ENCODE data around the gene RGS9. TPM values are rescaled to one million over a fixed set of nuclear protein-coding genes. Genes with fewer than 3 reads are reported as not detected.

Gene RGS9
- total RNA-seq, 1 experiment from 2014 or later, result 8.6 TPM

DNA sequence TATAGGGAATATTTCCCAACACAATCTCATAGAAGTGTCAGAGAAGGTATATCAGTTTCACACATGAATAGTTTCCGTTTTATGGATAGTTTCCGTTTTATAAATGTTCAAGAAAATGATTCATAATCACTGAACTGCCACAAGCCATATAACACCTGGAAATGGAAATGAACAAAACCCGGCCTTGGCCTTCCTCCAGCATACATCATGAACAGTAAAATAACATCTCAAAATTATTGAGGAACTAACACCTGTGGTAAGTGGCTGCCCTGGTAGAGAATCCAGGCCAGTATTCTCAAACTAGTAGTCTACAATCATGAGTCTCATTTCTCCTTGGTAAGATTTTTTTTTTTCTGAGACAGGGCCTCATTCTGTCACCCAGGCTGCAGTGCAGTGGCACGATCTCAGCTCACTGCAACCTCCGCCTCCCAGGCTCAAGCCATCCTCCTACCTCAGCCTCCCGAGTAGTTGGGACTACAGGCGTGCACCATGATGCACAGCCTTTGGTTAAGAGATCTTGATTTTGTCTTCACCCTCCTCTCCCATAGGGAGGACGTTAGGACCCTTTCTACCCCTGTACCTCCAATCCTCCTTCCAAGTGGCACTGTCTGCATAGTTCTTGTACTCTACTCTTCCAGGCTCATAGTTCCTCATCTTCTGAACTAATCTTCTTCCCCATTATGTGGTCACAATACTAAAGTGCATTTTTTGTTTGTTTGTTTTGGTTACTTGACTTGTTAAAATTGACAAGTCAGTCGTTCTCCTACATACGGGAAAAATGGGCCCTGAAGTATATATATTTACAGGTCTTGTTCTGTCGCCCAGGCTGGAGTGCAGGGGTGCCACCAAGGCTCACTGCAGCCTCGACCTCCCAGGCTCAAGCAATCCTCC is 15.0 kb upstream of the RGS9 start:
- no peaks in the 10 kb centered on the region for H3K36me3 ChIP-seq (ENCODE audit: control insufficient read depth in 1 of 2, insufficient read depth in 2 of 2, low read length in 2 of 2)
- no peaks in the 10 kb centered on the region for H3K79me2 ChIP-seq (ENCODE audit: insufficient read depth, low read length)
- ChIA-PET RAD21 (ENCODE audit: low non-redundant PET in 1 of 2, low total read pairs in 2 of 2, uncharacterized antibody in 2 of 2, unreplicated experiment in 2 of 2) (interaction anchor here in 1 of 2 experiments (0.6 kb wide), 1 partner anchor 58 kb away, joined by 3 read pairs; no protein-coding TSS in a partner anchor), CTCF (interaction anchor here (1.1 to 2.9 kb wide), 2 partner anchors 18 to 22 kb away, joined by 3 to 8 read pairs; no protein-coding TSS in a partner anchor), POLR2A (interaction anchor here (0.6 to 2.2 kb wide), 11 partner anchors 15 to 1803 kb away, joined by 3 to 14 read pairs (median 3); partner anchors contain the start of gene RGS9)
- no peaks in the 10 kb centered on the region for H4K20me1 ChIP-seq (ENCODE audit: insufficient read depth)
- ATAC-seq, result peak; percentile 15; the same call in 1 of the 2 replicates
- H3K4me1 ChIP-seq (ENCODE audit: control insufficient read depth in 1 of 2, insufficient read depth in 2 of 2, low read length in 2 of 2), result peaks cover 5 to 17% of the 10 kb centered on the region in 2 experiments; a peak in 3 of 4 replicates
- TF ChIP-seq POLR2A (IDR thresholded peaks at IDR 0.05; ENCODE audit: borderline replicate concordance, extremely low read depth, insufficient read depth, insufficient read length) (peak; percentile 62), TCF7L2 (IDR thresholded peaks at IDR 0.05; ENCODE audit: borderline replicate concordance, extremely low read depth, insufficient read depth, insufficient read length) (no peak)
- no peaks in the 10 kb centered on the region for H3K9me3 ChIP-seq (ENCODE audit: control insufficient read depth in 1 of 2, insufficient read depth in 1 of 2, low read depth in 1 of 2, low read length in 2 of 2)
- TSS peak; percentile 97 for BruUV-seq (replicated peaks)
- peak overlapping the region; percentile 73; the same call in 1 of the 2 replicates for H3K27ac ChIP-seq (ENCODE audit: low read depth, low read length)
- no peak for DNase-seq (ENCODE audit: low read depth, low spot score)
- H2AFZ ChIP-seq (ENCODE audit: low read depth, low read length, poor library complexity, severe bottlenecking), result no peak overlapping the region
- H3K27me3 ChIP-seq (ENCODE audit: insufficient read depth, low read length), result no peaks in the 10 kb centered on the region
- intact Hi-C loops (cut with micrococcal nuclease), result no loop called here
- peak overlapping the region; percentile 80 for H3K9ac ChIP-seq (ENCODE audit: low read length)
- H3K4me2 ChIP-seq (ENCODE audit: low read length), result peak overlapping the region; percentile 80
- peak overlapping the region; percentile 71 to 73 for H3K4me3 ChIP-seq (replicated peaks in 1 of 2; ENCODE audit: low read depth in 1 of 2, low read length in 2 of 2)
- H3K9me2 ChIP-seq (ENCODE audit: insufficient read depth), result no peaks in the 10 kb centered on the region; the same call in 1 of the 2 replicates

- intact Hi-C loops (cut with micrococcal nuclease), result no loop called here
- Histone ChIP-seq H3K9me2 (ENCODE audit: insufficient read depth) (no peaks in the 10 kb centered on the region; the same call in 1 of the 2 replicates), H3K79me2 (ENCODE audit: insufficient read depth, low read length) (no peaks in the 10 kb centered on the region), H3K9me3 (ENCODE audit: control insufficient read depth in 1 of 2, insufficient read depth in 1 of 2, low read depth in 1 of 2, low read length in 2 of 2) (no peaks in the 10 kb centered on the region), H4K20me1 (ENCODE audit: insufficient read depth) (no peaks in the 10 kb centered on the region), H2AFZ (ENCODE audit: low read depth, low read length, poor library complexity, severe bottlenecking) (peak overlapping the region; percentile 94), H3K4me2 (ENCODE audit: low read length) (peak overlapping the region; percentile 80), H3K9ac (ENCODE audit: low read length) (peak overlapping the region; percentile 80), H3K27ac (ENCODE audit: low read depth, low read length) (peak overlapping the region; percentile 73), H3K4me3 (replicated peaks in 1 of 2; ENCODE audit: low read depth in 1 of 2, low read length in 2 of 2) (peak overlapping the region; percentile 71 to 73), H3K27me3 (ENCODE audit: insufficient read depth, low read length) (no peaks in the 10 kb centered on the region), H3K4me1 (ENCODE audit: control insufficient read depth in 1 of 2, insufficient read depth in 2 of 2, low read length in 2 of 2) (peaks cover 5 to 17% of the 10 kb centered on the region in 2 experiments; a peak in 3 of 4 replicates), H3K36me3 (ENCODE audit: control insufficient read depth in 1 of 2, insufficient read depth in 2 of 2, low read length in 2 of 2) (no peaks in the 10 kb centered on the region)
- TF ChIP-seq POLR2A (IDR thresholded peaks at IDR 0.05; ENCODE audit: borderline replicate concordance, extremely low read depth, insufficient read depth, insufficient read length) (peak; percentile 10), MAX (IDR thresholded peaks at IDR 0.05) (0 out of 2 replicates have a peak, but pooled peaks have one; percentile 8), TCF7L2 (IDR thresholded peaks at IDR 0.05; ENCODE audit: borderline replicate concordance, extremely low read depth, insufficient read depth, insufficient read length) (peak; percentile 73), POLR2AphosphoS5 (IDR thresholded peaks at IDR 0.05; ENCODE audit: low read depth, low read length) (peak; percentile 93), EZH2 (IDR thresholded peaks at IDR 0.05) (no peak), SP1 (IDR thresholded peaks at IDR 0.05; ENCODE audit: low read depth) (no peak), YY1 (IDR thresholded peaks at IDR 0.05; ENCODE audit: extremely low read depth, insufficient replicate concordance, low read depth, low read length) (peak; percentile 7), ZFX (IDR thresholded peaks at IDR 0.05) (peak; percentile 54)
- ChIA-PET CTCF (interaction anchor here (0.9 to 2.9 kb wide), 3 partner anchors 14 to 23 kb away, joined by 3 to 8 read pairs (median 4); partner anchors contain the start of gene RGS9), RAD21 (ENCODE audit: low non-redundant PET in 1 of 2, low total read pairs in 2 of 2, uncharacterized antibody in 2 of 2, unreplicated experiment in 2 of 2) (interaction anchor here (0.6 kb wide), 2 partner anchors 22 to 59 kb away, joined by 3 read pairs; no protein-coding TSS in a partner anchor), POLR2A (interaction anchor here (0.6 to 2.2 kb wide), 11 partner anchors 14 to 1802 kb away, joined by 3 to 14 read pairs (median 3); partner anchors contain the start of gene RGS9)
- ATAC-seq, result peak; percentile 92
- peak; percentile 91 for DNase-seq (ENCODE audit: low read depth, low spot score)
- BruUV-seq (replicated peaks), result no TSS peak
Measured at GRCh38 chr17:65122836-65123756, 14.1 kb upstream of the RGS9 start.
